IPS-18c (cell line): Measurements from ENCODE around the gene VSIR.

ENCODE experiments used
- H3K4me3 ChIP-seq: 2 replicates; pipeline ENCODE4 v1.7.0; 2013; ENCODE audit warnings: low read depth, mild to moderate bottlenecking, low read length, moderate library complexity; ENCODE audit not compliant: insufficient read depth
- H3K9me3 ChIP-seq: one replicate; pipeline ENCODE4 v1.6.1; 2013; ENCODE audit warnings: mild to moderate bottlenecking, low read length, moderate library complexity; ENCODE audit not compliant: control insufficient read depth, insufficient read depth

VSIR gene

DNA sequence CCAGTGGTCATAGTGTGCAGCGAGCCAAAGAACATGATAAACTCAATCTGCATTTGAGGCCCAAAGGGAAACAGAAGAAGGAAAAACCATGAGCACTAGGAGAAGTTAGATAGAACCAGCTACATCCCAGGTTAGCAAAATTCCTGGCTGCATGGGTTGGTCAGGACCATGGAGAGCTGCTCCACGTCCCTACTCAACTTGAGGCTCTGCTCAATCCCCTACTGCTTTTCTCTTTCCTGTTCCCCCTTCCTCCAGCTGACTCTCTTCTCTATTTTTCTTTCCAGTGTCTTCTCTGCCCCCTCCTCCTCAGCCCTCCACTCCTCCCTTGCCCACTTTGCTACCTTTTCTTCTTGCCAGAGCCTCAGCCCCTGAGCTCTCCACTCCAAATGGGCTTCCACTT lies 21.9 kb upstream of the VSIR start:
- H3K9me3 ChIP-seq = no peaks in the 10 kb centered on the region
- no peak overlapping the region for H3K4me3 ChIP-seq

DNA sequence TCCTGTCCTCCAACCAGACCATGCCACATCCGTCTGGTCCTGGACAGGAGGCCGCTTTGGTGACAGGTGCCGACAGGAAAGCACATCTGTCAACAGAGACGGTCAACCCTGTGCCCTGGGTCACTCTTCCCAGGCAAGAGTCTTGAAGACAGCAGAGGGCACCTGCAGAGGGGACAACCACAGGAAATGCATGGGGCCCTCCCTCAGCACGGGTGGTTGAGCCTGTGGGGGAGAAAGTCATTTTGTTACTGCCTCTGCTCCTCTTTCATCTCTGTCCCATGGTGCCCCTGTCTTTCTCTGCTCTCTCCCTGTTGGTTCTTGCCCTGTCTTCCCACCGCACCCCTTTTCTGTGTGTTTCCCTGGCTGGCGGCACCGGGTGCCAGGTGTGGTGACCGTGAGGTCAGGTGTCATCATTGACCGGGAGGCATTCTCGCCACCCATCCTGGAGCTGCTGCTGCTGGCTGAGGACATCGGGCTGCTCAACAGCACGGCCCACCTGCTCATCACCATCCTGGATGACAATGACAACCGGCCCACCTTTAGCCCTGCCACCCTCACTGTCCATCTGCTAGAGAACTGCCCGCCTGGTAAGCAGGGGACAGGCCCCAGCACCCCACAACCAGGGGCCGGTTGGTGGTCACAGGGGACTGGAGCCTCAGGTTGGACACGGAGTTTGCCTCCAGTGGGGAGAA lies 17.6 kb upstream of the VSIR start:
- Histone ChIP-seq H3K4me3 (no peak overlapping the region), H3K9me3 (no peaks in the 10 kb centered on the region)

DNA sequence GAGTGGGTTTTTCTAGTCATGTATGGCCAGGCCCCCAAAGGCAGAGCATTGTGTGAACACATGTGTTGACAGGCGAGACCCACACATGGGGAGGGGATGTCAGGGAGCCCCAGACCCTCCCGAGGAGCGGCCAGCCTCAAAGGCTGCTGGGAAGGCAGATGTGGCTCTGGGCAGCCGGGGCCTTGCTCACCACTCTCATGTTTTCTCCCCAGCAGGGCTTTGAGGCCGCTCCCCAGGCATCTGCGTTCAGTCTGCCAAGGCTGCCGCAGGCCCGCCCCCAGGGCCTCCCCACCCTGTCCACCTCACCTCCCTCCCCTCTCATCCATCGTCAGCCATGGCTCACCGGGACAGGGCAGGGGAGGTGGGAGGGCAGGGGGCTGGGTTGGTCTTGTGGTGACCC lies 16.6 kb upstream of the VSIR start:
- Histone ChIP-seq H3K4me3 (no peak overlapping the region), H3K9me3 (no peaks in the 10 kb centered on the region)

GRCh38 chr10:71788954-71789353 lies 15.6 kb upstream of the VSIR start:
- H3K4me3 ChIP-seq = no peak overlapping the region
- H3K9me3 ChIP-seq = no peaks in the 10 kb centered on the region

GRCh38 chr10:71784679-71785272 lies 11.5 kb upstream of the VSIR start:
- Histone ChIP-seq H3K4me3 (no peak overlapping the region), H3K9me3 (no peaks in the 10 kb centered on the region)

- no peak overlapping the region for H3K4me3 ChIP-seq
- no peaks in the 10 kb centered on the region for H3K9me3 ChIP-seq
Measured at GRCh38 chr10:71783917-71784678, 10.8 kb upstream of the VSIR start.

GRCh38 chr10:71782917-71783490 lies 9.7 kb upstream of the VSIR start:
- no peaks in the 10 kb centered on the region for H3K9me3 ChIP-seq
- no peak overlapping the region for H3K4me3 ChIP-seq

GRCh38 chr10:71782221-71782916 lies 9.0 kb upstream of the VSIR start:
- no peak overlapping the region for H3K4me3 ChIP-seq
- H3K9me3 ChIP-seq = no peaks in the 10 kb centered on the region

DNA sequence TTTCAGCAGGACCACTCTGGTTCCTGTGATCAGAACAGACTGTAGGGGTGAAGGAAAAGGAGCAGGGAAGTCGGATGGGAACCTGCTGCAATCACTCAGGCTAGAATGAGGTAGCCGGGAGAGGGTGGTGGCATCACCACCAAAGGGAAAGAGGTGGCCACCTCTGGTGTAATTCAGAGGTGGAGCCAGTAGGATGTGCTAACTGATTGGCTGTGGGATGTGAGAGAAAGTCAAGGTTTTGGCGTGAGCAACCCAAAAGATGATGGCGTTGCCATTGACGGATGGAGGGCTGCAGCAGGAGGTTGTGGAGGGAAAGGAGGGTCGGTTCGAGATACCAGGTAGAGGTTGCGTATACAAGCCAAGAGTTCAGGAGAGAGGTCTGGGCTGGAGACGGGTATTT lies 7.4 kb upstream of the VSIR start:
- no peak overlapping the region for H3K4me3 ChIP-seq
- peaks cover 4% of the 10 kb centered on the region for H3K9me3 ChIP-seq

GRCh38 chr10:71780156-71780555 lies 6.8 kb upstream of the VSIR start:
- Histone ChIP-seq H3K4me3 (no peak overlapping the region), H3K9me3 (peaks cover 4% of the 10 kb centered on the region)

GRCh38 chr10:71779641-71780040 lies 6.3 kb upstream of the VSIR start:
- Histone ChIP-seq H3K4me3 (no peak overlapping the region), H3K9me3 (peaks cover 4% of the 10 kb centered on the region)

DNA sequence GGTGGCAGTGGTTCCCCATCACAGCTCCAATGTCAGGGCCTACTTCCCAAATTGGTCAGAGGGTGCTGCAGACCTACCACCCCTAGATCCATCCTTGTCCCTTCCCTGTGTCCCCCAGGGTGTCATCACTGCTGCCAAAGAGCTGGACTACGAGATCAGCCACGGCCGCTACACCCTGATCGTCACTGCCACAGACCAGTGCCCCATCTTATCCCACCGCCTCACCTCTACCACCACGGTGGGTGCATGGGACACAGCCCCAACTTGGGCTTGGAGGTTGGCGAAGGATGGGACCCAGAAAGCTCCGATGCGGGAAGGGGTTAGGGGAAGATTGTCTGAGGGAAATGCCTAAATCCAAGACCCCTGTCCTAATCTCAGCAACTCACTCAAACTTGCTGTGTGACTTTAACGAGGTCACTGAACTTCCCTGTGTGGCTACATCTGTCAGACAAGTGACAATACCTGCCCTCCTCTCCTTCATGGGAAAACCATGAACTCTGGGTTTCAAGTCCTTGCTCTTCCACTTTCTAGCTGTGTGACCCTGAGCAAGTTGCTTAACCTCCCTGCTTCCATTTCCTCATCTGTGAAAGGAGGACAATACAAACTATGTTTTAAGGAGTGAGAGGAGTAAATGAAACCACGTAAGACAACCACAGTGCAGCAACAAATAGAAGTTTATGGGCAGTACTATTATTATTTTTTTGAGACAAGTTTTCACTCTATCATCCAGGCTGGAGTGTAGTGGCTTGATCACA lies 4.9 kb upstream of the VSIR start:
- Histone ChIP-seq H3K9me3 (peaks cover 4% of the 10 kb centered on the region), H3K4me3 (no peak overlapping the region)

DNA sequence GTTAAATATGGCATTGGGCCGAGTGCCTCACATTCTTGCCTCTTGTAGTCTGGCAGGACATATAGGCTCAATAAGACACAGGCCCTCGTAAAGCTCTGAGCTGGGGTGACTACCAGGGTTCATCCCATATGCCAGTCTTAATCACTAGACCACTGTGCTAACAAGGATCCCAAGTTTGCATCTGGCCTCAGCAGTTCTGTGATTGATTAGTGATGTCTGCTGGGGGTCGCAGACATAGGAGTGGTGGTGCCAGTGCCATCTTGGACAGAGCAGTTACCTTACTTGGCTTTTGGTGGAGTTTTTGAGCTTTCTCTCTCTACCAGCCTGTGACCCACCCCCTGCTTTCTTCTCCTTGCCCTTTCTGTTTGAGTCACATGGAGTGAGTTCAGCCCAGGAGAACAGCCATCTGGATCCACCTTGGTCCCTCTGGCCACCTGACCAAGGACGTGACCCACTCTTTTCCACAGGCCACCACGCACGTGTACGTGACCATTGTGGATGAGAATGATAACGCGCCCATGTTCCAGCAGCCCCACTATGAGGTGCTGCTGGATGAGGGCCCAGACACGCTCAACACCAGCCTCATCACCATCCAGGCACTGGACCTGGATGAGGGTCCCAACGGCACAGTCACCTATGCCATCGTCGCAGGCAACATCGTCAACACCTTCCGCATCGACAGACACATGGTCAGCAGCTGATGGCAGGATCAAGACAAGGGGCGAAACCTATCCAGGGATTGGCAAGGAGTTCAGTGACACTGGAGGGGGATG lies 4.1 kb upstream of the VSIR start:
- H3K4me3 ChIP-seq = no peak overlapping the region

GRCh38 chr10:71776481-71776925 lies 3.2 kb upstream of the VSIR start:
- H3K9me3 ChIP-seq = peaks cover 4% of the 10 kb centered on the region
- no peak overlapping the region for H3K4me3 ChIP-seq

More for the DNA sequence above, 4.1 kb upstream of the VSIR start:
- H3K9me3 ChIP-seq = peaks cover 4% of the 10 kb centered on the region

- no peak overlapping the region for H3K4me3 ChIP-seq
Measured at GRCh38 chr10:71774916-71775702, 1.8 kb upstream of the VSIR start.

More at GRCh38 chr10:71774916-71775702, 1.8 kb upstream of the VSIR start:
- peaks cover 4% of the 10 kb centered on the region for H3K9me3 ChIP-seq
